HG03103 (cell line): ENCODE measurements around the gene TMEM258.

ENCODE experiments used
- ATAC-seq: cut with Tn5 transposase; IDR thresholded peaks from one replicate; pipeline ENCODE4 v1.9.1; 2021; ENCODE audit warnings: low read depth; ENCODE audit not compliant: unreplicated experiment

The TMEM258 gene

DNA sequence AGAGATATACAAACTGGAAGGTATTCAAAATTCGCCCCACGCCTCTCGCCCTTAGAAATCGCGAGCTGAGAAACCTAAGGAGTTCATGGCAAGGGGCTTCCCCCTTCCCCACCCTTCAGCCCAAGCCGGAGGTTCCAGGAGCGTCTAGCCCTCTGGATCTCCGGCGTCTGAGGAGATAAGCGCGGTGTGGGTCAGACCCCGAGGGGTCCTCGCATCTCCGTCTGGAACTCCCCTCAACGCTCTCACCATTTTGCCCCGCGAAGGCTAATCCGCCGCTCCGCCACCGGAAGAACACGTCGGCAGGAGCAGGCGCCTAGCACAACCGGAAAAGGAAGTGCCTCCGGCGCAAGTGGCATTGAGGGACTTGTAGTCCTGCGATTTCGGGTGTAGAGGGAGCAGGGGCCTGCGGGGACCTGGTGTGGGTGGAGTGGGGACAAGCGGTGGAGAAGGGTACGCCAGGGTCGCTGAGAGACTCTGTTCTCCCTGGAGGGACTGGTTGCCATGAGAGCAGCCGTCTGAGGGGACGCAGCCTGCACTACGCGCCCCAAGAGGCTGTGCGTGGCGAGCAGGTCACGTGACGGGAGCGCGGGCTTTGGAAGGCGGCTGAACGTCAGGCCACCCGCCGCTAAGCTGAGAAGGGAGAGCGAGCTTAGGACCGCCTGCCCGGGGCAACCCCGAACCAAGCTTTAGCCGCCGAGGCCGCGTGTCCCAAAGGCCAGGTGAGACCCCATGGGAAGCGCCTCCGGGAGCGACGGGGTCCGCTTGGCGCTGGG is at the start of gene TMEM258, which contains the start of gene FEN1:
TMEM258 (minus strand) TSS at position 290 of the 773 bp plus-strand sequence; CDS start at position 249, 41 bp downstream.
FEN1 (plus strand) TSS at position 602 of the 773 bp plus-strand sequence. CDS start 2,451 bp downstream, outside the sequence.
- peak; percentile 77 for ATAC-seq

DNA sequence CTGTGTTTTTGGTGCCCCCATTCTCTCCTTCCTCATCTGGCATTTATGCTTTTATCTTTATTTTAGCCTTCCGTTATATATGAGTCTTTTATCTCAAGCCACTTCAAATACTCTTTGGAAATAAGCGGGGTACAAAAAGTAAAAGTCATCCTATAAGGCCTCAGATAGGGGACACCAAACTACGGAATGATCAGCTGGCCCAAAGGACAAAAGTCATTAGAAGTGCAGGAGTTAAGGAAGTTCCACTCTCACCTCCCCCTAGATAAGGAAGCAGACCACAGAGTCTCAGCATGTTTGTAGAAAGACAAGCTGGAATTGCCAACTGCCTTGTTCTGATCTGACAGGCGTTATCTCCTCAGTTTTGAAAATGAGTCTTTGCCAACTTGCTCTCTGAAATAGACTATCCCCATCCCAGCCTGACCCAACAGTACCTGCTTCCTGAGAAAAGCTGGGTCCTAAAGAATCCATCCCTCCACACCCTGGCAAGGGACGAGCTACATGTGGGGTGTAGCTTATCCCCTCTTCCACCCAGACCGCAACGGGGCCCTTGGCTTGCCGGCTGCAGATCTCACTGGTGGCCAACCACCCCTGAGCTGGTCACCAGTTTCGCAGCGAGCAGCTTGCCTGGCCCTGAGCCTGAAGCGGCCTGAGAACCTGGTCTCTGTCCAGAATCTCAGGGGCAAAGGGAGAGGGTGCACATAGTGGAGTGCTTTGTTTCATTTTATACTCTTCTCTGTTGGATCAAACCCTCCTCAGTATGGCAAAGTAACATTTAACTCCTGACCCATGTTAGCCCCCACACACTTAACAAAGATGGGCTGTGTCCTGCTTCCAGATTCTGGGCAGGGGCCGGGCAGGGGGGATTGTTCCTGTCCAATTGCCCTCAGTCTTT is 49.5 kb upstream of the TMEM258 start:
- ATAC-seq, result no peak

DNA sequence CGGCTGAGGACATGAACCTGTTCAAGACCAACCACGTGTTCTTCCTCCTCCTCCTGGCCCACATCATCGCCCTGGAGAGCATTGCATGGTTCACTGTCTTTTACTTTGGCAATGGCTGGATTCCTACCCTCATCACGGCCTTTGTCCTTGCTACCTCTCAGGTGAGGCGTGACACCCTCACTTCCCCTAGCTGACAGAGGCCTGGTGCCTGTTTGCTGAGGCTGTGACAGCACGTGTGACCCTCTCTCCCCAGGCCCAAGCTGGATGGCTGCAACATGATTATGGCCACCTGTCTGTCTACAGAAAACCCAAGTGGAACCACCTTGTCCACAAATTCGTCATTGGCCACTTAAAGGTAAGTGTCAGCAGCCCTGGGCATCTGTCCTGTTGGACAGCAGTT is 48.0 kb upstream of the TMEM258 start:
- no peak for ATAC-seq

DNA sequence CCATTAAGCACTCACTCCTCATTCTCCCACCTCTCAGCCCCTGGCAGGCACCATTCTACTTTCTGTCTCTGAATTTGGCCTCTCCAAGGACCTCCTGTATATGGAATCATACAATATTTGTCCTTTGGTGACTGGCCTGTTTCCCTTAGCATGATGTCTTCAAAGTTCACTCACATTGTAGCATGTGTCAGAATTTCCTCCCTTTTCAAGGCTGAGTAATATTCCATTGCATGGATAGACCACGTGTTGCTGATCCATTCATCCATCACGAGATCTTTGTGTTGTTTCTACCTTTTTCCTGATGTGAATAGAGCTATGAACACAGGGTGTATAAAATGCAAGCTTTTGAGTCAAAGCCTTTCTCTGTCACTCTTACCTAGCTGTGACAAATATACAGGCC is 47.3 kb upstream of the TMEM258 start:
- no peak for ATAC-seq

DNA sequence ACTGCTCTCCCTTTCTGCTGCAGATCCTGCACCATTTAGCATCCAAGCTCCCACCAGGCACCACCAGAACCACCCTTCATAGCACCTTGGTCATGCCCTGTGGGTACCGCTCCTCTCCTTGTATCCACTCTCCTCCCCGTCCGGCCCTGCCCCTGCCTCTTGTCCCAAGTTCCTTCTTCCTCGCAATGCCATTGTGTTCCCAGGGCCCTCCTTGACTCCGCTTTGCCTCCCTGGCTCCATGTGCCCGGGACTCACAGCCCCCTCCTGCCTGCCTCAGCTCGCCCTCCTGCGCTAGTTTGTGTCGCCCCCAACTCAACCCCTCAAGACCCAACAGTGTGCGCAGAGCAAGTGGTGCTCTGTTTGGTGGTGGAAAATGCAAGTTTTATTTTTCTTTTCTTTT is 46.5 kb upstream of the TMEM258 start:
- no peak for ATAC-seq

DNA sequence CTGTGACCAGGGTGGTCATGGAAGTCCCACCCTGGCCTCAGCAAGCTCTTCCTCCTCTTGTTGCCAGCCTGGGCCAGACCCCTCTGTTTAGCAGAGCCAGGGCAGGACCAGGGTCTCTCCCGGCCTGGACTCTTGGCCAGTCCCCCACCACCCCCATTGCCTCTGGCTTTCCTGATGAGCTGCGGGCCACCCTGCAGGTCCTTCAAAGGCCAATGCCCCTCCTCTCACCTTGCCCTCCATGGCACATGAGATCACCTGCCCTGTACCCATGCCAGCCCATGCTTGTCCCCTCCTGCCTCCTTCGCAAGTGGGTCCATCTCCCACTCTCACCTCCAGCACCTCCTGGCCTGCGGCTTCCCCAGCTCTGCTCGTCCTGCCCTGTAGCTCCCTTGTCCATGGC is 46.1 kb upstream of the TMEM258 start:
- no peak for ATAC-seq

DNA sequence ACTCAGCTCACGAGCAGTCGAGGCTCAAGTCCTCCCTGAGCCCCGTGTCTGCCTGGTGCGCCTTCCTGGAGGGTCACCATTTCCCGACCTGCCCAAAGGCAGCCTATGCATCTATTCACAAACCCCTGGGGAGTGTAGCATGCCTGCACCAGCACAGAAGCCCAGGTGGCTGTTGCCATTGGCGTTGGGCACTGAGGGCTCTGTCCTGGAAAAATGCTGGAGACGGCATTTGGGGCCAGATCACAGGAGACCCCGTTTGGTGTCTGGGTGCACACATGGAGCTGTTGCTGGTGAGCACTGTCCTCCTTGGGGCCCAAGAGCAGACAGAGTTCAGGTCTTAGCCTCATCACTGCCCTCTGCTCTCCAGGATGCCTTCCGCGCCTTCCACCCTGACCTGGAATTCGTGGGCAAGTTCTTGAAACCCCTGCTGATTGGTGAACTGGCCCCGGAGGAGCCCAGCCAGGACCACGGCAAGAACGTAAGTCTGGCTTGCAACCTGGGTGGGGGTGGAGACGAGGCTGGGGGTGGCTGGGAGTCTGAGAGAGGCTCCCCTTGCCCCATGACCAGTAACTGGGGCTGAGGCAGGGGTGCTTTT is 45.1 kb upstream of the TMEM258 start:
- ATAC-seq, result no peak

DNA sequence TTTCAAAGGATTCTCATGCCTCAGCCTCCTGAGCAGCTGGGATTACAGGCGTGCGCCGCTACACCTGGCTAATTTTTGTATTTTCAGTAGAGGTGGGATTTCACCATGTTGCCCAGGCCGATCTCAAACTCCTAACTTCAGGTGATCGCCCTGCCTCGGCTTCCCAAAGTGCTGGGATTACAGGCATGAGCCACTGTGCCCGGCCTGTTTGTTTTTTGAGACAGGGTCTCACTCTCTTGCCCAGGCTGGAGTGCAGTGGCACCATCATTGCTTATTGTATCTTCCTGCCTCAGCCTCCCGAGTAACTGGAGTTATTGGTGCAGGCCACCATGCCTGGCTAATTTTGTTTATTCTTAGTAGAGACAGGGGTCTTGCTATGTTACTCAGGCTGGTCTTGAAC is 43.8 kb upstream of the TMEM258 start:
- no peak for ATAC-seq

DNA sequence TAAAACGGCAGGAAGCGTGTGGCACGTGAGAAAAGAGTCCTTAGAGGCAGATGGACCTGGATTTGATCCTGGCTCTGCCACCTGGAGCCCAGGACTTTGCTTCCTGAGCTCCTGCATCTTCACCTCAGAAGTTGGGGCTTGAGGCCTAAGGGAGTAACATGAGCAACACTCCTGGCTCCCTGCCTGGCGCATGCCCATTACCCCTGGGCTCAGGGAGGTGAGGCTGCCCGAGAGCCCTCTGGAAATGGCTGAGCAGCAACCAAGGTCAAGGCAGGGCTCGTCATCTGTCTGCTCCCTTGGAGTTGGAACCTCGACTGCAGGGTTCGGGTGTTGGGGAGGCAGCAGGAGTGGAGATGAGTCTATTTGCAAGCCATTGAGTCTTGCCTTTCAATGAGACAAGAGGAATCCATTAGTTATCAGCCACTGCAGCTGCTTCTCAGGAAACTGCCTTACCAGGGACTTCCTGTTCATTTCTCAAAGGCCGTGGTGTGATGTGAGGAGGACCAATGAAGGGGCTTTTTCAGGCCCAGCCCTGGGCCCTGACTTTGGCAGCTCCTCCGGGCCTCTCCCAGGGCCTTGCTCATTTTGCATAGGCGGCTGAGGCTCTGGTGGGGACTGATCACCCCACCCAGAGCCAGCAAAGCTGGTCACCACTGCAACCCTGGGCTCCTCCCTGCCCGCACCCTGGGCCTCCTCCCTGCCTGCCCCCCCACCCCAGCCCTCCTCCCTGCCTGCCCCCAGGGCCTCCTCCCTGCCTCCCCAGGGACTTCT is 42.1 kb upstream of the TMEM258 start:
- peak; percentile 88 for ATAC-seq

DNA sequence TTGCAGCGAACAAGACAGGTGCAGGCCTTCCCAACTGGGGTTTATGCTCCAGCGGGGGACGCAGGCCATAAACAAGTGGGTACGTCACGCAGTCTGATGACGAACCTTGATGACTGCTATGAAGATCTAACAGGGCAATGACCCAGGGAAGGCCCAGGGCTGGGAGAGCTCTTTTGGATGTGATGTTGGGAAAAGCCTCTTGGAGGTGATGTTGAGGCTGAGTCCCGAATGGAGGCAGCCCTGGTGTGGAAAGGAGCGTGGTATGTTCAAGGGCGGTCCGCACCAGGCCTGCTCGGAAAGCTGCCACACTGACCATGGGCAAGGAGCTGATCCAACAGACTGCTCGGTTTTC is 41.5 kb upstream of the TMEM258 start:
- ATAC-seq, result no peak

DNA sequence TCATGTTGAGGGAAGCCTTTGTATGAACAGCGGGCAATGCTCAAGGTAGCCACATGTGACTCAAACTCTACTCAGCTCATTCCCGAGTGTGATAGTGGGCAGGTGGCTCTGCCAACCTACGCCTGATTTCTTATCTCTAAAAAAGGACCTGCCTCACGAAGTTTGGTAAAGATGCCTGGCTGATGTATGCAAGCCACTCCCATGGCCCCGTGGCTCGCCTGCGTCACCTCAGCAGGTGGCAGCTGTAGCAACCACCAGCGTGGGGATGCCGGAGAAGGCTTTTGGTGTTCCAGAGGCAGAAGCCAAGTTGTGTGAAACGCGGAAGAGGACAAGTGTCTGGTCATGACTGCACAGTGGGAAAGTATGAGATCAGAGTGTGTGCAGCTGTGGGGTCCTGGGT is 41.1 kb upstream of the TMEM258 start:
- no peak for ATAC-seq

DNA sequence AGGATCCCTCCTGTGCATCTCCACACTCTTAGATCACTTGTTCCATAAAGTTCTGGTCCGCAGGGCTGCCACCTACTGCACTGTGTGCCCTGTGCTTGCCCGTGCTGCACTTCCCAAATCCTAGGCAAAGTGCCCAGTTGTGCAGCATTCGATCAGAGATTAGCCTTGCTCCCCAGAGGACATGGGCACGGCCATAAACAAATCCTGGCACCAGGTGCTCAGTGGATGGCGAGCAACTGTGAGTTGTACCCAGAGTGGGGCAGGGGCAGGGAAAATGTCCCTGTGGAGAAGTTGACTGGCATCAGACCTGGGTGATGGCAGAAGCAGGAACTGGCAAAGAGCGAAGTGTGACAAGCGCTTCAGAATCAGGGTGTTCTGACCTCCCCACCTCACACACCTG is 40.4 kb upstream of the TMEM258 start:
- ATAC-seq, result no peak

DNA sequence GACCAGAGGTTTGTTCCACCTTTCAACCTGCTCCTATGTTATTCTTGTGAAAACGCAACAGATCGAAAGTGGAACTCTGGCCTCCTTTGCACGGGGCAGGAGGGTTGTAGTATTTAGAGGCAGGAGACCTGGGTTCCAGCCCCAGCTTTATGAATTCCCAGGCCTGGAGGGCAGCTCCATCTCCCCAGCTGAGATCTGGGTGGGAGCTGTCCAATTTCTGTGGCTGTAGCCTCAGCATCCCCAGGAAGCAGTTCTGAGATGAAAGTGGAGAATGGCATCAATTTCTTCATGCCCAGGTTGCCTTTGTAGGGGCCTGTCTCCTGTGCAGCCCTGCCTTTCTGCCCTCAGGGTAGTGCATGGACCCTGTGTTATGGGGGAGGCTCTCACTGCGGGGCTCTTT is 39.8 kb upstream of the TMEM258 start:
- no peak for ATAC-seq

DNA sequence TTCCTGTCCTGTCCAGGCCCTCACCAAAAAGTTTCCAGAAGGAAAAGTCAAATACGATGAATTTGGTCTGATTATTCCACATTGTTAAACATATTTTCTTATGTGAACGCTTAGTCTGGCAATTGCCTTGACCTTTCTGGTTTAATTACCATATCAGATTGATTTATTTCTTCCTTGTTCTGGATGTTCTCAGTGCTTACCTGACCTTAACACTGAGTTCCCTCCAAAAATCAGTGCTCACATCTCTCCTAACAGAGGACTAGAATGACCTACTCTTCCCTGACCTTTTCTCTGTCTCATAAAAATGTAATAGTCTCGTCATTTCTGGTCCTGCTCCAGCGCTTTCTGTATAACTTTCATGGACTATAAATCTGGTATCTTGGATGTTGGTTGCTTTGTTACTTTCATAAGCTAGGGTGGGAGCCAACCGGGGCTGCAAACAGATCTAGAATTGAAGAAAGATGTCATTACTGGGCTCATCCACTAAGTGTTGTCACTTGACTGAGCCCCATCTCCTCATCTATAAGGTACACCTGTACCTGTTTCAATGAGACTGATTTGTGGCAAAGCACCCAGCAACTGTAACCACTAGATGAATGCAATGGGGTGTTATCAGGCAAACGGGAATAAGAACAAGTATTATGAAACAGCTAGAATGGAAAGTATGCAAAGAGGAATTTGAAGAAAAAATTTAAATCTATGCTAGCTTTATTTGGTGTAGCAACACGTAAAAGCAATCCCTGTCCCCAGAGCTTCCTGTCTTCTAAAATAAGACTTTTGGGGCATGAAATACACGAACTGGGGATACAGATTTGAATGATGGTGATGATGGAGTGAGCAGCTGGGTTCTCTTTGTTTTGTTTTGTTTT is 38.1 kb upstream of the TMEM258 start:
- no peak for ATAC-seq

DNA sequence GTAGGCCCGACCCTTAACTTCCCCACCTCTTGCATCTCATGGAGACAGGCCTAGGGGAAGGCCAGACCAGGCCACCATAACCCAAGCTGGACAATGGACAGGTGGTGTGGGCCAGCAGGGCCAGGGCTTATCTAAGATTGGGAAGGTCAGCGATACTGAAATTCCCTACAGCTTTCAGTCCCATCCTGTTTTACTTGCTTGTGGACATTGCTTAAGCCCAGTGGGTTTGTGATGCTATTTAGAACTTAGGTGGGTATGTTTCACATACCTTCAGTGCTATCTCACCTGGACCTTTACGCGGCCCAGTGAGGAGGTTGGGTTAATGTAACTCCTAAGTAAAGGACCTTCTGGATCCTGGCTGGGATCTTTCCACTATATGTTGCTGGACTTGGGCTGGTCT is 37.4 kb upstream of the TMEM258 start:
- no peak for ATAC-seq

DNA sequence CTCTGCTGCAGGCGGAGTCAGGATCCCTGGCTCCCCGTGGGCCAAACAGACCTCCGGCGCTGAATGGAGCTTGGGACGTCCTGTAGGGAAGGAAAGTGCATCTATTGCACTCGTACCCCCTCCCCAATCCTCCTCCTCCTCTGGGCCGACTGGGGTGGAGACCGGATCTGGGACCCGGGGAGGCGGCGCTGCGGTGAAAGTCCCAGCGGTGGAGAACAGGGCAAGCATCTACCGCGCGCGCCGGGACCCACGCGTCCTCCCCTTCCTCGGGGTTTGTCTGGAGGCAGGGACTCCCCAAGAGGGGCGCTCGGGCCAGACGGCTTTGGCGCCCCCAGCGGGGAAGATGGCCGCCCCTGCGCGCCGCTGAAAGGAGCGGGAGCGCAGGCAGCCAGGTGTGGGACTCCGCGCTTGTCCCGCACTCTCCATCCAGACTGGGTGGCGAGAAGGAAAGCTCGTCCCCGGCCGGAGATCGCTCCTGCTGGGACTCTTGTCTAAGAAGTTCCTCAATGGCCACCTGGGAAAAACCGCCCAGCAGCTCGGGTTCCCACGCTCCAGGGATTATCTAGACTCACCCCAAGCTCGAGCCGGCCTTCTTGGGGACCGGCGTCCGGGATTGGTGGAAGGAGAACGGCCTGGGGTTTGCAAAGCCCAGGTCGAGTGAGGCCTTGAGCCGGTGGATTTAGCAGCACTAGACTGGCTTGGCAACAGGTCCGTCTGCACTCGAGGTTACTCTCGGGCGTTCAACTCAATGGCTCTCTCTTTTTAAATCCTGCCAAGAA is 36.4 kb upstream of the TMEM258 start:
- no peak for ATAC-seq

DNA sequence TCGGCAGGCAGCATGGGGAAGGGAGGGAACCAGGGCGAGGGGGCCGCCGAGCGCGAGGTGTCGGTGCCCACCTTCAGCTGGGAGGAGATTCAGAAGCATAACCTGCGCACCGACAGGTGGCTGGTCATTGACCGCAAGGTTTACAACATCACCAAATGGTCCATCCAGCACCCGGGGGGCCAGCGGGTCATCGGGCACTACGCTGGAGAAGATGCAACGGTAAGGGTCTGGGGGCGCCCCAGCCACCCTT is 35.9 kb upstream of the TMEM258 start:
- ATAC-seq, result no peak

DNA sequence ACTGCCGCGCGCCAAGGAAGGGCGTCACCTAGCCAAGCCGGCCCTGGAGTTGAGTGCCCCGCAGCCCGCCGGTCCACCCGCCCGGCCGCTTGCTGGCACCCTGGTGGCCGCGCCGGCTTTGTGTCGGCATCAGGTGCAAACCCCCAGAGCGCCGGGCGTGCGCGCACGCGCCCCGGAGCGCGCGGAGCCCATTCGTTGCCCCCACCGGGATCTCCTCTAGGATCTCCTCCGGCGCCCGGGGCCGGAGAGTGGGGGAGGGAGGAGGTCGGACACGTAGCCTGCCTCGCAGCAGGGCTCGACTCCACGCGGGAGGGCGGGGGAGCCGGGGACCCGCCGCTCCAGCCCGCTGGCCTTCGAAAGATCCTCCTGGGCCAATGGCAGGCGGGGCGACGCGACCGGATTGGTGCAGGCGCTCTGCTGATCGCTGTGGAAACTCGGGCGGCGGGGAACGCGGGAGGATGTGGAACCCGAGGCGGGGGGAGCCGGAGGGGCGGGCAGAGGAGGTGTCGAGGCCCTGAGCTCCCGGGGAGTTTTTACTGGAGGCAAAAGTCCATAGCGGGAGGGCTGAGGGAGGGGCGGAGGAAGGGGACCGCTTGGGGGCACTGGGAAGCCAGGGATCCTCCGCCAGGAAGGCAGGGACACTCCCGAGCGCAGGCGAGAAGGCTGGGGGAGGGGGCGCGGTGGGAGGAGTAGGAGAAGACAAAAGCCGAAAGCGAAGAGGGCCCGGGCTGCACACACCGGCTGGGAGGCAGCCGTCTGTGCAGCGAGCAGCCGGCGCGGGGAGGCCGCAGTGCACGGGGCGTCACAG is 35.4 kb upstream of the TMEM258 start, which contains the start of gene FADS2:
FADS2 (plus strand) TSS at position 730 of the 808 bp plus-strand sequence. CDS start 91 bp downstream, outside the sequence.
- peak; percentile 66 for ATAC-seq
